Measurements from ENCODE around the gene NADSYN1. TPM values are rescaled to one million over a fixed set of nuclear protein-coding genes. Genes with fewer than 3 reads are reported as not detected.

NADSYN1 gene
- total RNA-seq, 1 donor from 2014 or later = 22.0 TPM

Small RNA genes lying within 50 kb of the gene (small RNA-seq; reads per million reads assigned to genes)
- gene MIR6754 = not detected

Other genes with a start within 250 kb of the NADSYN1 start
- 47.1 TPM for gene SHANK2, start 200.6 kb upstream of the NADSYN1 start, total RNA-seq
- gene DHCR7, start 4.8 kb upstream of the NADSYN1 start, total RNA-seq = 24.2 TPM
- gene KRTAP5-7, start 74.1 kb downstream of the NADSYN1 start, total RNA-seq = not detected
- 0.31 TPM for gene KRTAP5-8, start 84.8 kb downstream of the NADSYN1 start, total RNA-seq
- gene KRTAP5-9, start 95.2 kb downstream of the NADSYN1 start, total RNA-seq = not detected
- gene KRTAP5-10, start 112.4 kb downstream of the NADSYN1 start, total RNA-seq = not detected
- gene KRTAP5-11, start 129.7 kb downstream of the NADSYN1 start, total RNA-seq = not detected